NK-92 (cell line): ENCODE data around the gene PCIF1.

Experiments
- DNase-seq: peaks from one replicate; lab custom pipeline; 2025; ENCODE audit not compliant: unreplicated experiment; lab: John Stamatoyannopoulos, UW

PCIF1 gene

DNA sequence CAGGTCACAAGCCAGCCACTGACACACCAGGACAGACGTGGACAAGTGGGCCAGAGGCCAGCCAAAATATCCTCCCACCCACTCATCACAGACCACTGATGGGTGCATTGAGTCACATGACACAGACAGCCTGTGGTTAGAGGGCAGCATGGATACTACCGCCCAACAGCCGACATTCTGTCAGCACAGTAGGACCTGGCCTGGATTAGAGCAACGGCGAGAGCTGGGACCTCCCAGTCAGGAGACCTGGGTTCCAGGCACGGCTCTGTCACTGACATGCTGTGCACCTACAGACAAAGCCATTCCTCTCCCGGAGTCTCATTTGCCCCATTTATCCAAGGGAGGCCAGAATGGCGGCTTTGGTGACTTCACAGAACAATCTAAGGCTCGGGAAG lies 29.5 kb downstream of the PCIF1 start:
- DNase-seq, result no peak

DNA sequence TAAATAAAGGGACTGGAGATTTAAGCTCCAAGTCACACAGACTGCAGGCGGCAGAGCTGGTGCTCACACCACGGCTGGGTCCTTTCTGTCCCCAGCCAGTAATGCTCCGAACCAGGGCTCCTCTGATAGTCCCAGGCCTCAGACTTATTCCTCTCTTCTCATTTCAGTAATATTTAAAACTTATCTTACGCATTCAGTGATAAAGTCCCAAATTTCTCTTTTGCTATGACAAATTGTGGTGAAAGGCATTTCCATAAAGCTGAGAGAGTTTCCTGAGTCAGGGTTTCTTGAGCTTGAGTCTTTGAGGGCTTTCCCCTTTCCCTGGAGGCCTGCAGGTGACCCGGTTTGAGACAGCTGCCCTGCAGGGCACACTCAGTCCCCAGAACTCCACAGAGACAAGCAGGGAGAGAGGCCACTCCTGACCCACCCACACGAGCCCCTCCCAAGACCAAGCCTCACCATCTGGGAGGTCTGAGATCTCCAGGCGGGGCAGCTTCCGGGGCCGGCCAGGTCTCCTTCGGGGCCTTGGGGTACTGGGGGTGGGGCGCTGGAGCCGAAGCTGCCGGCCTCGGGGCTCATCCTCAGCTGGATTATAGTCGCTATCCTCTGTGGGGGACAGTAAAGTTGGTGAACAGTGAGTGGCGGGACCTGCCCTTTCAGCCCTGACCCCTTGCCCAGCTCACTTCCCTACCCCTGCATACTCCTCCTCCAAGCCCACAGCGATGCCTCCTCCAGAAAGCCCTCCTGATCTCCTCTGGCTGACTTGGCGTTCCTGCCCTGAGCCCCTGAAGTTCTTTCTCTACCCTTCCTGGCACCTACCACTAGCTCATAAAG lies 30.9 kb downstream of the PCIF1 start:
- no peak for DNase-seq

DNA sequence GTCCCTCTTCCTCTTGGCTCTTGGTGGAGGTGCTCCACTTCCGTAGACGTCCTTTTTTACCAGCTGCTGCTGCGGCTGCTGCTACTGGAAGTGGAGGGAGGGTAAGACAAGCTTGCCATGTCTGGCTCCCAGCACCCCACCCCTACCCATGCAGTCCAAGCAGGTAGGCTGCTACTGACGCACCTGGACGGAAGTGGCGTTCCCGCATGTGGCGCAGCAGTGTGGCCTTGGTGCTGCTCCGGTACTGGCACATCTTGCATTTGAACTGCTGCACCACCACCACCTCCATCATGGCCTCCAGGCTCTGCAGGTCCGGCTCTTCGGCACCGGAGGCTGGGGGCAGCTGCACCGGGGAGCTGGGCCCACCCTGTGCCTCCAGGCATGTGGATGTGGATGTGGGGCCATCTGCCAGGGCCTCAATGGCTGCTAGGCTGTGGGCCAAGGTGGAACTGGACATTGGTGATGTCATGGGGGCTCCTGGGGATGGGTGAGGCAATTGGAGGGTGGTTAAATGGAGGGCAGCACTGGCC lies 33.1 kb downstream of the PCIF1 start:
- no peak for DNase-seq

GRCh38 chr20:45968081-45968671 lies 33.7 kb downstream of the PCIF1 start:
- DNase-seq, result no peak

DNA sequence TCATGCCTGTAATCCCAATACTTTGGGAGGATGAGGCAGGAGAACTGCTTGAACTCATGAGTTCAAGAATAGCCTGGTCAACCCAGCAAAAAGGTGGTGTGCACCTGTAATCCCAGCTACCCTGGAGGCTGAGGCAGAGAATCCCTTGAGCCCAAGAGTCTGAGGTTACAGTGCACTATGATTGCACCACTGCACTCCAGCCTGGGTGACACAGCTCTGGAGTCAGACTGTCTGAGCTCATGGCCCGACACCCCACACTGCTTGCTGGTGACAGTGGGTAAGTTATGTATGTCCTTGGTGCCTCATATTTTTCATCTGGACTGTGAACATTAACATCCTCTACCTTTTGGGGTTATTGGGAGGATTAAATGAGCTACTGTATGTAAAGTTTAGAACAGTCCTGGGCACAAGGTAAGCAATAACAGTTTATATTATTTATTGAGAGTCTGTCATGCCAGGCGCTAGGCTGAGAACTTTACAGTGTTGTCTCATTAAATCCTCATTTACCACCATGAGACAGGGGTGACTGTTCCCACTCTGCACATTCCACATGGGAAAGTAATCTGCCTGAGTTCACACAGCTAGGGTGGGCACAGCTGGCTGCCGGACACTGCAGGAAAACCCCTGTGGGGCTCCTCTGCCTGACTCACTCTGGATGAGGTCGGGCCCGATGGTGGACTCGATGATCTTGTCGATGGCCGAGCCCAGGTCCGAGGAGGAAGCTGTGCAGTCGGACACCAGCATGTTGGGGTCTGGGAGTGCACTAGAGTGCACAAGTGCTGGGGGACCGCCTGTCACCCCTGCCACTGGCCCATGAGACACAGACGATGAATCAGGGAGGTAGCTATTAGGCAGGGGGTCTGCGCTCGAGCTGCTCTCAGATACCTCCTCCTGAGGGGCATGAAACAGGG lies 34.6 kb downstream of the PCIF1 start:
- no peak for DNase-seq

DNA sequence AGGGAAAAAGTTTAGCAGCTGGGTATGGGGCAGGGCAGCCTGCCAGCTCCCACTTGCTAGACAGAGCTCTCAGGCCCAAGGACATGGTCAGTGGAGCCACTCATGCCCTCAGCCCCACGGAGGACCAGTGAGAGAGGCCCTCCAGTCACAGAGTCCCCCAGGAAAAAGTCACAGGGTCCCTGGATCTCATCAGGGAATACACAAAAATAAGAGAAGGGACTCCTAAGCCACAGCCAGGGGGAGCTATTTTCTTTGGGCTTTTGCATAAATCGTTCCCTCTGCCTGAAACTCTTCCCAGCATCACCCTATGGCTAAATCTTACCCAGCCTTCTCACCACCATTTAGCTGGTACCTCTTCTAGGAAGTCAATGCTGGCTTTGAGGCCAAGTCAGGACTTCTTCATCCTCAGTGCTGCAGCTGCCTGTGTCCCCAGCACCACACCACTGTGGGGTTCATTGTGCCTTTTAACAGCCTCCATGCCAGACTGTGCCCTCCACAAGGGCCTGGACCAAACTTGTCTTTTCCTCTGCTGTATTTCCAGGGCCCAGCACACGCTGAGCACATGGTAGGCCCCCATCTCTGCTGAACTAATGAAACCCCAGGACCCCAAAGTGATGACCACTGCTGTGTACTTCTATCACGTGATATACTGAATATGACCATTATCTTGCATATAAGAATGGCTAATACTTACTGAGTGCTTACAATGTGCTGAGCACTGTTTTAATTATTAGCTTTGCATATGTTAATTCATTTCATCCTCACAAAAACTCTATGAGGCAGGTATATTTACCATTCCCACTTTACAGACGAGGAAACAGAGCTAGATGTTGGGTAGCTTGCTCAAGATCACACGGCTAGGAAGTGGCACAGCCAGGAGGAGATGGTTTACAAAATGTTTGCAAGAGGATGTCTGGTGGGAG lies 35.5 kb downstream of the PCIF1 start:
- no peak for DNase-seq

GRCh38 chr20:45970646-45971424 lies 36.4 kb downstream of the PCIF1 start:
- DNase-seq, result no peak

DNA sequence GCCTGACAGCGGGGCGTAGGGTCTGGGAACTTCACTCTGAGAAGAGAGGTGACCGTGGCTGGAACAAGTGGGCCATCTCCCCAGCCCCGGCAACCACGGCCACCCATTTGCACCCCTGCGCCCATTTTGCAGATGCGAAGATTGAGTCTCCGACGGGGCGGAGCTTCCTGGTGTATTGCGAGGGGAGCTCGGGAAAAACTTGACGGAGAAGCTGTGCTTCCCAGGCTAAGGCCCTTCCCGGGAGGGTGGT lies 36.9 kb downstream of the PCIF1 start:
- no peak for DNase-seq

DNA sequence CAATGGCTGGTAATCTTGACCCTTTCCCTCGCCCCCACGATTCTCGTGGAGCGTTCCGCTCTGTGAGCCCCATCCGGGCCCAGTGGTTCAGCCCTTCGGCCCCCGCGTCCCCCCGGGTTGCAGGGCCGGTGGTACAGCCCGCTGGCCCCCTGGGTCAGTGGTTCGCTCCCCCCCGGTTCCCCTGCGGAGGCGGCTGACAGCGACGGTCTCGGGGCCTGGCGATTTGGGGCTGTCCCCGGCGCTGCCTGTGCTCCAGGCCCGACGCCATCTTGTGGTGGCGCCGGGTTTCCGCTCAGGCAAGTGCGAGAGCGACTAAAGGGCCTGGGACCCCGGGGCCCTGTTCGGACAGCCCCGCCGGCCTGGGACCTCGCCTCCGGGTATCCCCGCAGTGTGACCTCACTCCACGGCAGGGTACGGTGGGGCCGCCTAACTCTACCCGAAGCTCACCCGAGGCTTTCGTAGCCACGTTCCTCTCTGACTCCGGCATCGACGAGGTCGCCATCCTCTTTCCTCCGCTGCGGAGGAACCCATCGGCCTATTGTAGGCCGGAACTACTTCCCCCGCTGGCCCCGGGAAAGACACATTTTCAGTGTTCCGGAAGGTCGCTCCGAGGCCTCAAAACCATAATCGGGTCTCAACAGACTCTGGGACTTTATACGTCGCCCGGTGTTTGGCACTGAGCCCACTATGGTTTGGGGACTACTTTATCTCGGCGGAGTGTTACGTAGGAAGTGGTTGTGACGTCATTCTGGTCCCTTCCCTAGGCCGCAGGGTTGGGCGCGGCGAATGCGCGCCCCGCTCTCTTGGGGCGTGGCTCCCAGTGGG lies 37.4 kb downstream of the PCIF1 start, which contains the start of gene ZNF335:
ZNF335 (minus strand) TSS at position 529 of the 825 bp plus-strand sequence. CDS start 793 bp downstream, outside the sequence.
- DNase-seq, result peak; percentile 54

GRCh38 chr20:45972500-45973183 lies 38.2 kb downstream of the PCIF1 start:
- DNase-seq, result no peak

DNA sequence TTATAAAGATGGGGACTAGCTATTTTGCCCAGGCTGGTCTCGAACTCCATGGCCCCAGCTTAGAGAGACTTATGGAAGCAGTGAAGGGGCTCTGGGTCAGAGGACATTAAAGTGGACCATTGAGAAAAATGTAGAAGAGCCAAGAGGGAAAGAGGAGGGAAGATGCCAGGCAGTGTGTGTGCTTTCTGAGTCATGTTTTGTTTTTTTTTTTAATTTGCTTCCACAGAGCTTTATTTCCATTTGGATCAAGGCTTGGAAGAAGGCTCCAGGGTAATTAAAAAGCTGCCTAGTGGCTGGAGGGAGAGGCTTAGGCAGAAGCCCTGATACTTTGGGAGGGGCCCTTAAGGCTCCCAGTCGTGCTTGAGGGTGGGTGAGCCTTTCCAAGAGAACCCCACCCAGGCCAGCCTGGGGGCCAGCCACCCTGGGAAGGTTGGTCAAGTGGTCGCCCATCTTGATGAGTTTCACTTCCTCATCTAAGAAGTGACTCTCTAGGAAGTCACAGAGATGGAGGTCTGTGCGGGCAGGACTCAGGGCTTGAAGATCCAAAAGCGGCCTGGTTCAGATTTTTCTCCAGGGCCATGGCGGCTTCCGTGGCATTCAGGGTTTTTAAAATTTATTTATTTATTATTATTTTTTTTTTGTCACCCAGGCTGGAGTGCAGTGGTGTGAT lies 40.5 kb downstream of the PCIF1 start:
- no peak for DNase-seq

DNA sequence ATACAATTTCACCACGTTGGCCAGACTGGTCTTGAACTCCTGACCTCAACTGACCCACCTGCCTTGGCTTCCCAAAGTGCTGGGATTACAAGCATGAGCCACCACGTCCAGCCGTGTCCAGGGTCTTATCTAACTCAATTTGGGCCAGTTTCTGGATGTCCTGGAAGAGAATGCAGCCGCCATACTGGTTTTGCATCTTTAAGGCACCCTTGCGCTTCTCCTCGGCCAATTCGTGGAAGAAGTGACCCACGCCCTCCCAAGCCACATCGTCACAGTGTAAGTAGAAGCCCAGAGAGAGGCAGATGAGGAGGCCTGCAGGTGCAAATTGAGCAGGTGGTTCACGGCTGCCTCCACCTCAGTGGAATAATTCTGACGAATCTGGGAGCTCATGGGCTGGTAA lies 41.2 kb downstream of the PCIF1 start:
- no peak for DNase-seq

DNA sequence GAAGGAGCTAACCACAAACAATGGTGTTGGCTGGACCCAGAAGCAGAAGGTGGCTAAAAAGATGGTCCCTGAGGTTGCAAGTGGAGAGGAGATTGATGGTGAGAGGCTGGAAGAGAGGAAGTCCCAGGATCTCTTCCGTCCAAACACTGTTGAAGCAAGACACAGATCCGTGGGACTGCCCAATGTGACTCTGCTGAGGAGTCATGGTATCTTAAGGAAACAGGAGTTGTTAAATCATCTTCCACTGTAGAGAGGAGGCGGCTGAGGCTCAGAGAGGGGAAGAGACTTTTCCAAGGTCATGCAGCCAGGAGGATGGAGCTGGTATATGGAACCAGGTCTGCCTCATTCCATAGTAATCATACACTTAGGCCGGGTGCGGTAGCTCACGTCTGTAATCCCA lies 41.6 kb downstream of the PCIF1 start:
- DNase-seq, result no peak

DNA sequence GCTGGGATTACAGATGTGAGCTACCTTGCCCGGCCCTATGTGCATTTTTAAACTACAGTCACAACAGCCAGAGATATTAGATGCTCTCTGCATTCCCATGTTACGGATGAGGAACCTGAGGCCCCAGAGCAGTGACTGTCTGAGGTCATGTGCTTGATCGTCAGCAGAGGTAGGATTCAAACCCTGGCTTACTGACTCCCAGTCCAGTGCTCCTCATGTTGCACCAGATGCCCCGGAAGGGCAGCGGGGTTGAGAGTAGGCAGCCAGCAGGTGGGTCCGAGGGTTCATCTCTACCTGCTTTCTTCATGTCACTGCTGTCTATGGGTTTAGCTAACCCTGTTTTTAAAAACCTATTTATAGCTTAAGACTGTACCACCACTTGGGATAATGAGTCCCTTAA lies 46.8 kb downstream of the PCIF1 start:
- DNase-seq, result no peak

GRCh38 chr20:45983279-45983743 lies 48.8 kb downstream of the PCIF1 start:
- no peak for DNase-seq

- no peak for DNase-seq
Observed at GRCh38 chr20:45985573-45985972, 51.1 kb downstream of the PCIF1 start.

GRCh38 chr20:45987108-45987780 lies 52.8 kb downstream of the PCIF1 start:
- DNase-seq, result no peak
